ENCODE data around the gene COLEC12. TPM values are rescaled to one million over a fixed set of nuclear protein-coding genes. Genes with fewer than 3 reads are reported as not detected.

Gene COLEC12
- total RNA-seq, 3 donors from 2014 or later (not counting 1 experiment from before 2014, with no cell fraction given): not detected

DNA sequence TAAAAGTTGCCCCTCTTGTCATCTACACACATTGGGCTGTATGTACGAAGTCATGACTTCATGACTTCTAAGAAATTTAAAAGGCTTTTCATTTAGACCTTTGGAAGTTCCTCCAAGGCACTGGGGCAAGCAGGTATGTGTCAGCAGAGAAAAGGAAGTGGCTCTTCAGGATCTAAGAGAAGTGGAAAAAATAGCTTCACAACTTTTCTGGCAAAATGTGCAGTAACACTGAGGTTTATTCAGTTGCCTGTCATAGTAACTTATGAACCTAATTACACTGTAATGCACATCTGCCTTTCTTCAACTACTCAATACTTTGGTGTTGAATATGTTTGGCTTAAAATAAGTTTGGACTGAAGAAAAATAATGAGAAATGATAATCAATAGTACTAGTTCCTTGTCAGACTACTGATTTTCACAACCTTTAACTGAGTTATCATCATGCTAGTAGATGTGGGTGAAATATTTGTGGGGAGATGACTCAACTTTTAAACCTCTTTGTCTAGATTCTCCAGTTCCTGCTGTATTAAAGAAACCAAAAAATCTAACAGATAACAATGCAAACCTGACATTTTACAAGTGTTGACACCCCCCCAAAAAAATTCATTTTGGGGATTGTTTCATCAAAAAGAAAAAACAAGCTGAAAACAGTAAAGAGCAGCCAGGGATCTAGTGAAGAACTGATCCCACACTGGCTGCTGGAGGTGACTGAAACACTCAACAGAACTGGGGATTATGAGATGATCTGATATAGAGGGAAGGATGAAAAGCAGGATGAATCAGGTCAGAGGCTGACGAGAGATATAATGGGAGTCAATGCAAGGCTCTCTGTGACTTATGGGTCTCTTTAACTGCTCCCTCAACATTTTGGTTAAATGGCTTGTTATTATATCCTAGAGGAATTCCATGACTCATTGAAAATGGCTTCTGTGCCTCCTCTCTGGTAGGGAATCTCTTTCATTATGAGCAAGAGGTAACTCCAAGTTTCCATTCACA is 84.6 kb downstream of the COLEC12 start:
- Histone ChIP-seq H3K4me1 (ENCODE audit: control insufficient read depth, insufficient read depth, low read length) (no peaks in the 10 kb centered on the region), H3K27ac (ENCODE audit: low read length) (no peak overlapping the region), H3K36me3 (ENCODE audit: control insufficient read depth, insufficient read depth, low read length) (no peaks in the 10 kb centered on the region), H3K9me3 (ENCODE audit: control insufficient read depth, insufficient read depth, low read length) (no peaks in the 10 kb centered on the region), H3K27me3 (ENCODE audit: control insufficient read depth, insufficient read depth, low read length) (no peaks in the 10 kb centered on the region), H3K4me3 (ENCODE audit: low read length) (no peak overlapping the region)
- Mint-ChIP-seq H3K36me3 (no peaks in the 10 kb centered on the region), H3K9me3 (peaks cover 0 to 2% of the 10 kb centered on the region in 2 donors), H3K27me3 (ENCODE audit: low read depth in 2 of 2) (peaks cover 0 to 8% of the 10 kb centered on the region in 2 donors), H3K27ac (no peak overlapping the region), H3K4me3 (no peak overlapping the region), H3K4me1 (no peaks in the 10 kb centered on the region)
- DNase-seq: no peak
- WGBS (ENCODE audit: insufficient coverage): 85% methylated on average over 2 of the region's 2 CpGs
- ATAC-seq: no peak
- intact Hi-C loops (cut with micrococcal nuclease): no loop called here
- TF ChIP-seq, protein P1, sequence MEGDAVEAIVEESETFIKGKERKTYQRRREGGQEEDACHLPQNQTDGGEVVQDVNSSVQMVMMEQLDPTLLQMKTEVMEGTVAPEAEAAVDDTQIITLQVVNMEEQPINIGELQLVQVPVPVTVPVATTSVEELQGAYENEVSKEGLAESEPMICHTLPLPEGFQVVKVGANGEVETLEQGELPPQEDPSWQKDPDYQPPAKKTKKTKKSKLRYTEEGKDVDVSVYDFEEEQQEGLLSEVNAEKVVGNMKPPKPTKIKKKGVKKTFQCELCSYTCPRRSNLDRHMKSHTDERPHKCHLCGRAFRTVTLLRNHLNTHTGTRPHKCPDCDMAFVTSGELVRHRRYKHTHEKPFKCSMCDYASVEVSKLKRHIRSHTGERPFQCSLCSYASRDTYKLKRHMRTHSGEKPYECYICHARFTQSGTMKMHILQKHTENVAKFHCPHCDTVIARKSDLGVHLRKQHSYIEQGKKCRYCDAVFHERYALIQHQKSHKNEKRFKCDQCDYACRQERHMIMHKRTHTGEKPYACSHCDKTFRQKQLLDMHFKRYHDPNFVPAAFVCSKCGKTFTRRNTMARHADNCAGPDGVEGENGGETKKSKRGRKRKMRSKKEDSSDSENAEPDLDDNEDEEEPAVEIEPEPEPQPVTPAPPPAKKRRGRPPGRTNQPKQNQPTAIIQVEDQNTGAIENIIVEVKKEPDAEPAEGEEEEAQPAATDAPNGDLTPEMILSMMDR (IDR thresholded peaks at IDR 0.05): no peak

GRCh38 chr18:415047-415446 is 85.5 kb downstream of the COLEC12 start:
- Histone ChIP-seq H3K27ac (ENCODE audit: low read length) (no peak overlapping the region), H3K4me3 (ENCODE audit: low read length) (no peak overlapping the region), H3K9me3 (ENCODE audit: control insufficient read depth, insufficient read depth, low read length) (no peaks in the 10 kb centered on the region), H3K4me1 (ENCODE audit: control insufficient read depth, insufficient read depth, low read length) (no peaks in the 10 kb centered on the region), H3K27me3 (ENCODE audit: control insufficient read depth, insufficient read depth, low read length) (no peaks in the 10 kb centered on the region), H3K36me3 (ENCODE audit: control insufficient read depth, insufficient read depth, low read length) (no peaks in the 10 kb centered on the region)
- 83% methylated on average over 7 of the region's 7 CpGs for WGBS (ENCODE audit: insufficient coverage)
- no peak overlapping the region for H3K27ac Mint-ChIP-seq
- DNase-seq (no peak), ATAC-seq (no peak)
- peaks cover 0 to 2% of the 10 kb centered on the region in 2 donors for H3K9me3 Mint-ChIP-seq
- no peaks in the 10 kb centered on the region for H3K36me3 Mint-ChIP-seq
- H3K27me3 Mint-ChIP-seq (ENCODE audit: low read depth in 2 of 2): peaks cover 0 to 10% of the 10 kb centered on the region in 2 donors
- intact Hi-C loops (cut with micrococcal nuclease): no loop called here
- H3K4me3 Mint-ChIP-seq: no peak overlapping the region
- TF ChIP-seq, protein P1 (IDR thresholded peaks at IDR 0.05): no peak
- no peaks in the 10 kb centered on the region for H3K4me1 Mint-ChIP-seq

DNA sequence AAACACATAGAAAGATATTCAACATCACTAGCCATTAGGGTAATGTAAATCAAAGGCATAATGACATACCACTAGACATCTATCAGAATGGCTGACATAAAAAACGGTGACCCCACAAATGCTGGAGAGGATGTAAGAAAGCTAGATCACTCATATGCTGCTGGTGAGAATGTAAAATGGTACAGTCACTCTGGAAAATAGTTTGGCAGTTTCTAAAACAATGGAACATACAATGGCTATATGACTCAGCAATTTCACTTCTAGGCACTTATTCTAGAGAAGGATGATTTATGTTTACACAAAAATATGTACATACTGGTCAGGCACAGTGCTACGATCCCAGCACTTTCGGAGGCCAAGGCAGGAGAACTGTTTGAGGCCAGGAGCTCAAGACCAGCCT is 87.3 kb downstream of the COLEC12 start:
- Mint-ChIP-seq H3K27ac (no peak overlapping the region), H3K36me3 (no peaks in the 10 kb centered on the region), H3K4me3 (no peak overlapping the region), H3K9me3 (peaks cover 0 to 2% of the 10 kb centered on the region in 2 donors), H3K27me3 (ENCODE audit: low read depth in 2 of 2) (peaks cover 0 to 16% of the 10 kb centered on the region in 2 donors), H3K4me1 (no peaks in the 10 kb centered on the region)
- ATAC-seq (no peak), DNase-seq (no peak)
- intact Hi-C loops (cut with micrococcal nuclease): no loop called here
- Histone ChIP-seq H3K36me3 (ENCODE audit: control insufficient read depth, insufficient read depth, low read length) (no peaks in the 10 kb centered on the region), H3K4me3 (ENCODE audit: low read length) (no peak overlapping the region), H3K4me1 (ENCODE audit: control insufficient read depth, insufficient read depth, low read length) (no peaks in the 10 kb centered on the region), H3K27me3 (ENCODE audit: control insufficient read depth, insufficient read depth, low read length) (no peaks in the 10 kb centered on the region), H3K27ac (ENCODE audit: low read length) (no peak overlapping the region), H3K9me3 (ENCODE audit: control insufficient read depth, insufficient read depth, low read length) (no peaks in the 10 kb centered on the region)
- 50% methylated on average over 3 of the region's 3 CpGs for WGBS (ENCODE audit: insufficient coverage)
- TF ChIP-seq, protein P1 (IDR thresholded peaks at IDR 0.05): no peak
